Esophagus muscularis mucosa (tissue), 4 donors: Measurements from ENCODE around the gene SLC37A1. TPM values are rescaled to one million over a fixed set of nuclear protein-coding genes. Genes with fewer than 3 reads are reported as not detected.

Source experiments
- DNase-seq: peaks from one replicate; pipeline ENCODE4 v3.0.0-alpha.2; 2017; ENCODE audit errors: extremely low spot score
- H3K27ac ChIP-seq, 4 donors: fragments of 200-600 bp; sonication (generic); replicated peaks in 1 of 4; 1 replicate in 3 of 4; 2 replicates in 1 of 4; pipeline ENCODE4 v1.5.1; 2016 to 2019; ENCODE audit warnings: mild to moderate bottlenecking in 1 of 4
- H3K27me3 ChIP-seq, 4 donors: fragments of 200-600 bp; sonication (generic); one replicate each; pipeline versions ENCODE4 v1.5.1 to v1.6.0; 2016 to 2019
- H3K36me3 ChIP-seq, 4 donors: fragments of 200-600 bp; sonication (generic); one replicate each; pipeline ENCODE4 v1.5.1; 2016 to 2019
- H3K4me1 ChIP-seq, 4 donors: fragments of 200-600 bp; sonication (generic); one replicate each; pipeline ENCODE4 v1.5.1; 2016 to 2019
- H3K4me3 ChIP-seq, 4 donors: fragments of 200-600 bp; sonication (generic); 1 replicate in 2 of 4; 2 replicates in 2 of 4; pipeline ENCODE4 v1.5.1; 2016 to 2019; ENCODE audit warnings: mild to moderate bottlenecking in 4 of 4, moderate library complexity in 1 of 4
- H3K9me3 ChIP-seq, 4 donors: fragments of 200-600 bp; sonication (generic); 1 replicate in 3 of 4; 2 replicates in 1 of 4; pipeline ENCODE4 v1.5.1; 2016 to 2019
- CTCF ChIP-seq, 3 experiments: fragments of 200-600 bp in 2 of 3; fragments of 450-650 bp in 1 of 3; sonication (generic) in 2 of 3; IDR thresholded peaks; one replicate each; pipeline ENCODE4 v1.5.1; 2017 to 2019; ENCODE audit warnings: antibody characterized with exemption in 3 of 3, mild to moderate bottlenecking in 2 of 3, moderate library complexity in 1 of 3
- EP300 ChIP-seq: sonication (generic); formaldehyde crosslinking; IDR thresholded peaks from one replicate; pipeline ENCODE4 v1.6.1; 2017; ENCODE audit warnings: antibody characterized with exemption
- POLR2A ChIP-seq: fragments of 450-650 bp; IDR thresholded peaks from one replicate; pipeline ENCODE4 v1.6.1; 2017; ENCODE audit warnings: antibody characterized with exemption, moderate library complexity, mild to moderate bottlenecking, low read depth
- POLR2AphosphoS5 ChIP-seq, 2 donors: sonication (generic); formaldehyde crosslinking; IDR thresholded peaks; one replicate each; pipeline ENCODE4 v1.6.1; 2017; ENCODE audit warnings: antibody characterized with exemption in 2 of 2
- WGBS: methylation state at CpG from one replicate; pipeline ENCODE4 v1.1.5; 2018; 5-methylcytosine and 5-hydroxymethylcytosine counted together
- intact Hi-C: fragments of 100-400 bp; cut with DNase I; formaldehyde crosslinking; loops from one replicate; pipeline ENCODE4 v1.15.1; 2023
- total RNA-seq, 4 donors: library from RNA; depleted of rRNA; stranded (reverse); fragments of >200 nt; gene quantifications; one replicate each; pipeline versions ENCODE4 v1.1.0 to v1.2.1, GENCODE V29; 2016

The SLC37A1 gene
- total RNA-seq, 4 donors from 2014 or later, result 5.4 to 11.1 (median 7.1) TPM

DNA sequence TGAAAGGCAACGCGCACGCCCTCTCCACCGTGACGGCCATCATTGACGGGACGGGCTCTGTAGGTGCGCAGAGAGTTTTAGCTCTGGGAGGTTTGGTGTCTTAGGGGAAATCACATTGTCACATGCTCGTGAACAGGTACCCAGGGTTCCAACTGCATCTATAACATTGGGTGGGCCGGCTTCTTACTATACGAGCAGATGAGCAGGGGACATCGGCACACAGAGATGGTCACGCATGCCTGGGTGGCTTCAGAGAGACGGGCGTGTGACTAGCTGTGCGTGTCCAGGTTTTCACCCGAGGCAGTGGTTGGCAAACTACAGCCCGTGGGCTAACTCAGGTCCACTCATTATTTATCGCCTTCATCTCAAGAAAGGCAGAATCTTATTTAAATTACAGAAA is 54.7 kb downstream of the SLC37A1 start:
- DNase-seq, result no peak
- TF ChIP-seq CTCF (IDR thresholded peaks at IDR 0.05) (no peak), POLR2A (no peak), POLR2AphosphoS5 (IDR thresholded peaks at IDR 0.05) (no peak), EP300 (no peak)
- Histone ChIP-seq H3K36me3 (peaks cover 5 to 79% (median 67%) of the 10 kb centered on the region in 4 donors), H3K4me3 (no peak overlapping the region), H3K27me3 (no peaks in the 10 kb centered on the region), H3K4me1 (no peaks in the 10 kb centered on the region), H3K9me3 (no peaks in the 10 kb centered on the region), H3K27ac (no peak overlapping the region)
- intact Hi-C loops, result no loop called here
- 95% methylated on average over 18 of the region's 19 CpGs for WGBS

GRCh38 chr21:42568866-42569731 is 55.4 kb downstream of the SLC37A1 start:
- no peak for TF ChIP-seq POLR2A
- no peak for TF ChIP-seq EP300
- TF ChIP-seq POLR2AphosphoS5 (IDR thresholded peaks at IDR 0.05), result no peak
- TF ChIP-seq CTCF (IDR thresholded peaks at IDR 0.05), result no peak
- H3K4me3 ChIP-seq, result no peak overlapping the region
- no peaks in the 10 kb centered on the region for H3K9me3 ChIP-seq
- intact Hi-C loops, result no loop called here
- 96% methylated on average over 32 of the region's 35 CpGs for WGBS
- H3K4me1 ChIP-seq, result no peaks in the 10 kb centered on the region
- no peaks in the 10 kb centered on the region for H3K27me3 ChIP-seq
- peaks cover 5 to 74% (median 61%) of the 10 kb centered on the region in 4 donors for H3K36me3 ChIP-seq
- no peak overlapping the region for H3K27ac ChIP-seq
- DNase-seq, result no peak

DNA sequence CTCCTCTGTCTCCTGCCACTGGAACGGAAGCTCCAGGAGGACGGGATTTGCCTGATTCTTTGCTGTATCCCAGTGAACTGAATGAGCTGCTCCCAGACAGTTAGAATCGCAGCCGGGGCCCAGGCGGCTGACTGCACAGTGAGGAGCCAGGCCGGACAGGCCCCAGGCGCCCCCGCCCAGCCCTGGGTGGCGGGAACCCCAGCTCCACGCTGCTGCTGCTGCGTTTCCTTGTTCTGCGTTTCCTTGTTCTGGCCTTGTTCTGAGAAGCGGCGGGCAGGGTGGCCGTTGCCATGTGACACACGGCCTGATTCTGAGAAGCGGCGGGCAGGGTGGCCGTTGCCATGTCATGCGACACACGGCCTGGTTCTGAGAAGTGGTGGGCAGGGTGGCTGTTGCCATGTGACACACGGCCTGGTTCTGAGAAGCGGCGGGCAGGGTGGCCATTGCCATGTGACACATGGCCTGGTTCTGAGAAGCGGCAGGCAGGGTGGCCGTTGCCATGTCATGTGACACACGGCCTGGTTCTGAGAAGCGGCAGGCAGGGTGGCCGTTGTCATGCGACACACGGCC is 56.2 kb downstream of the SLC37A1 start:
- intact Hi-C loops, result no loop called here
- TF ChIP-seq EP300, result no peak
- TF ChIP-seq CTCF (IDR thresholded peaks at IDR 0.05), result no peak
- TF ChIP-seq POLR2A, result no peak
- TF ChIP-seq POLR2AphosphoS5 (IDR thresholded peaks at IDR 0.05), result no peak
- Histone ChIP-seq H3K9me3 (no peaks in the 10 kb centered on the region), H3K4me3 (no peak overlapping the region), H3K4me1 (no peaks in the 10 kb centered on the region), H3K36me3 (peaks cover 4 to 74% (median 56%) of the 10 kb centered on the region in 4 donors), H3K27me3 (no peaks in the 10 kb centered on the region), H3K27ac (no peak overlapping the region)
- no peak for DNase-seq
- WGBS, result 96% methylated on average over 31 of the region's 31 CpGs

DNA sequence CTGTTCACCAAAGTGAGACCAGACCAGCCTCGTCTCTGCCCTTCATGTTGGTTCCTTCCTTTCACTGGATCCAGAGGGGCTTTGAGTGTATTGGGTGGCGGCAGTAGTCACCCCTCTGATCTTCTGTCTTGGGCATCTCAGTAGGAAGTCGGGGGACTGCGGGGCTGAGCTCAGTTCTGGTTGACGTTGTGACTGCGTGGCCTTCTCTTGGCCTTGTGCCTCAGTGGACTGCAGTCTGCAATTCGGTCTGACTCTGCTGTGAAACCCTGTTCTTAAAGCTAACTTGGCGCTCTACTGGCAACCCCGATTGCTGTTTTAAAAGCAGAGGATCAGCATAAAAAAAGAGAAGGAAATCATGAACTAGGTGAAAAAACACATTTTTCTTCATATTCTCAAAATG is 56.7 kb downstream of the SLC37A1 start:
- Histone ChIP-seq H3K36me3 (peaks cover 0 to 75% (median 58%) of the 10 kb centered on the region in 4 donors), H3K27me3 (no peaks in the 10 kb centered on the region), H3K4me3 (no peak overlapping the region), H3K9me3 (no peaks in the 10 kb centered on the region), H3K4me1 (no peaks in the 10 kb centered on the region), H3K27ac (no peak overlapping the region)
- DNase-seq, result no peak
- TF ChIP-seq EP300, result no peak
- TF ChIP-seq POLR2AphosphoS5 (IDR thresholded peaks at IDR 0.05), result no peak
- no peak for TF ChIP-seq POLR2A
- no peak for TF ChIP-seq CTCF (IDR thresholded peaks at IDR 0.05)
- WGBS, result 90% methylated on average over 9 of the region's 9 CpGs
- intact Hi-C loops, result no loop called here
